Kasumi-1 (cell line): ENCODE measurements around the gene SLC26A5.

Experiments used
- DNase-seq, 2 experiments: peaks; one replicate each; lab custom pipeline; 2025; lab: John Stamatoyannopoulos, UW

The SLC26A5 gene

DNA sequence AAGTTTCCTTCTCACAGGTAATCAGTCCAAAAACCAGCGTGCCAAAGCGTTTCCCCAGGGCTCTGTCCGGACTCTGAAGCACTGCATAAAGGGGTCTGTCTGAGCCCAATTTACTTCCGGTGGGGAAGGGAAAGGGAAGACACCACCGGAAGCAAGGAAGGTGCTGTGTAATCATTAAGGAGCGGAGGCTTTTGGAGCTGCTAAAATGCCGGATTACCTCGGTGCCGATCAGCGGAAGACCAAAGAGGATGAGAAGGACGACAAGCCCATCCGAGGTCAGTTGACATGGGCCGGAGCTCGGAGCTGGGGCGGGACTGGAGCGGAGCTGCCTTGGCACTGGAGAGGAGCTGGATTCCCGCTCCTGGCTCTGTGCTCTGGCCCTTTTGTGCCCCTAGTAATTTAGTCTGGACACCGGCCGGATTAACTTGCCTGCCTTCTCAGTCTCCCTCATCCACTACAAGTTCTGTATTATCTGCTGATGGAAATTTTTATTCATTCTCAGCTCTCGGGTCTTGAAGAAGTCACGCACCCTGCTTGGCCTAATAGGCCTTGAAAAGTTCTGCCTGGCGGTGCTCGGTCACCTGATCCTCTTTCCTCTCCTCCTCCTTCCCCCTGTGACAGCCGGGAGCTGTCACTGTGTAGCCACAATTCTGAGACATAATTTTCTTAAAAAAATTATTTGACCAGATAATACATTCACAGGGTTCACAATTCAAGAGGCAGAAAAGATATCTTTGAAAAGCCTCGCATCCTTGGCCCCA, 98.3 kb downstream of the SLC26A5 start, which contains the start of gene PSMC2:
TSS of gene PSMC2 (plus strand) at position 137 of the 761 bp plus-strand sequence. CDS start at position 206, 69 bp downstream.
- DNase-seq, result peak; percentile 93 to 94

DNA sequence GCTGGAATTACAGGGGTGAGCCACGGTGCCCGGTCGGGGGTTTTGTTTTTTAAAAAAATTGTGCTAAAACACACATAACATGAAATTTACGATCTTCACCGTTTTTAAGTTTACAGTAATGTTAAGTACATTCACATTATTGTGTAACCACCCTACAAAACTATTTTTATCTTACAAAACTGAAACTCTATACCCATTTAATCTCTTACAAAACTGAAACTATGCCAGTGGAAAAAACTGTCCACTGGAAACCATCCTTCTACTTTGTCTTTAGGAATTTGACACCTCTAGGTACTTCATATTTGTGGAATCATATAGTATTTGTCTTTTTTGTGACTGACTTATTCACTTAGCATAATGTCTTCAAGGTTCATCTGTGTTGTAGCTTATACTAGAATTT, 99.6 kb downstream of the SLC26A5 start:
- no peak for DNase-seq

DNA sequence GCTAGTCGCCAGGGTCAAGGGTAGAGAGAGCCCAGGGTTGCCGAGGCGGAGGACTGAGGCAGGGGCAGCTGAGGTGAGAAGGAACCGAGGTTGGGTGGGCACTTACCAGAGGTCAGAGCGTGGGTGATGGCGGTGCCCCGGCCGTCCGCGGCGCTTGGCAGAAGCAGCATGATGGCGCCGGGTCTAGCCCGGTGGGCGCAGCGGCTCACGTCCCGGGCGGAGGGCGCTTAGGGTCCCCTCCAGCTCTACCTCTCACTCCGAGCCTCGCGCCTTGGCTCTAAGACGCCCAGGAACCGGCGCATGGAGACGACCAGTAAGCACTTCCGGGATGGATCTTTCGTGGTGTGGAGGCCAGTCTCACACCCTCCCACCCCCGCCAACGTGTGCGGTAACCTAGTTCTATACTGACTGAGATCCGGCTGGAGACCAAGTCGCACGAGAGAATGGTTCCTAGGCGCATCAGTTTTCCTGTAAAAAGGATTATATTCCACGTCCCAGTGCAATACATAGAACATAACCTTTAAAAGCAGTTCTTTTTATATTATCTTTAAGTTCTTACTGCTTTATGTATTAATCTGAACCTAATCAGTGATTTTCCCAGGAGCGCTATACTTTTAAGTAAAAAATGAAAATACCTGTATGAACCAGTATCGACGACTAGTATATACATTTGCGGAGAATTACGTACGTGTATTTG, 101.4 kb downstream of the SLC26A5 start, which contains the start of gene DNAJC2:
TSS of gene DNAJC2 (minus strand) at position 315 of the 697 bp plus-strand sequence. CDS start at position 170, 145 bp downstream.
- DNase-seq, result peak; percentile 92 to 95

DNA sequence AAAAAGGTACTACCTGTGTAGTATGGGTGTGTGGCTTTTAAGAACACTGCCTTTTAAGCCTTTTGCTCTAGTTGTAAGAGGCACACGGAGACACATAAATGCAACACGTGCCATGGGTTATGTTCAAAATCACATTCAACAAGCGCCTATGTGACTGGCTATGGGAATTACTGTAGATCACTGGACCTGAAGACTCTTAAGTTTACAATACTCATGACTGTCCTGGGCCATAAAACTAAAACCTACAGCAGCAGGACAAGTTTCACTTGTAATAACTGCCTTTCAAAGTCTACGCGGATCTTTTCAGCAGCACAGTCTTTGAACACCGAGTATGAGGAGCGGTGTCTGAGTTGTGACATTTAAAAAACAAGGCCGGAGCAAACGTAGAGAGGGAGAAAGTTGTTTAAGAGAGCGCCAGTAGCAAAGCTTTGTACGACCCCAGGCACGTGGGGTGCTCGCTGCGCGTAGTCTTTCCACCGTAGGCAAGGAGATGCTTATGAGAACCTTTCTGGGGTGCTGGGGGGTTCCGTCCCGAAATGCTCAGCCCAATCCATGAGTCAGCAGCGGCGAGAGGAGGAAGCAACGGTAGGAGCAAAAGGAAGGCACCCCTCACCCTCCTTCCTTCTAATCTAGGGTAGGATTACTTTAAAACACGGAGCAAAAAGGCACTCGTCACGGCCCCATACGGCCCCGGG, 102.1 kb downstream of the SLC26A5 start:
- DNase-seq, result peak; percentile 32 to 71

DNA sequence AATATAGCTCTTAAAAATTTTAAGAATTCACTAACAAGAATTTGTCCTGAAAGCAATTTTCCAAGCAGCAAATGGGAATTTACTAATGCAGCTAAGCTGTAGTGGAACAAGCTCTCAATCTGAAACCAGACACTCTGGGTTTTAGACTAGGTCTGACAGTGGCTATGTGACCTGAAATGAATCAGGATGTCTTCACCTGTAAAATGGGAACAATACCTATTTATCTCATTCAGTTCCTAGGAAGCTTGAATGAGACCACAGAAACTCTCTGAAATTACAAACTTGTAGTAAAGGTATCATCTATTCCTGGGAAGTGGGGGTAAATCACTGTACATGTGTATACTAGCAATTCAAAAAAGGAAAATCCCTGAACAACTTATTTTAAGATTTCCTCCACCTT, 102.7 kb downstream of the SLC26A5 start:
- no peak for DNase-seq

DNA sequence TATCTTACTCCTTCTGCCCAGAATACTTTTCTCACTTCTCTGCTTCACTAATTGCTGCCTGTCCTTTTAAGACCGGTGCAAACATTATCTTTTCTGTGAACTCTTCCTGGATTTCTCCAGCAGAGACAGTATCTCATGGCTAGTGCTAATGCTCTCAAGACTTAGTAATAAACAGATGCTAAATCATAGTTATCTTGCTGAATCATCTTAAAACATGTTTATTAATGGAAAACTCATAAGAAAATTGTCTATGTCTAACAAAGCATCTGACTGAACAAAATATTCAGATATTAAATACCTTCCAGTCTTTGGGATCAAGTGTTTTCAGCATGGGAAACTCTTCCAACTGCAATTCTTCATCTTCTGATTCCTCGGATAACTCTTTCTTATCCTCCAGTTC, 104.5 kb downstream of the SLC26A5 start:
- no peak for DNase-seq

DNA sequence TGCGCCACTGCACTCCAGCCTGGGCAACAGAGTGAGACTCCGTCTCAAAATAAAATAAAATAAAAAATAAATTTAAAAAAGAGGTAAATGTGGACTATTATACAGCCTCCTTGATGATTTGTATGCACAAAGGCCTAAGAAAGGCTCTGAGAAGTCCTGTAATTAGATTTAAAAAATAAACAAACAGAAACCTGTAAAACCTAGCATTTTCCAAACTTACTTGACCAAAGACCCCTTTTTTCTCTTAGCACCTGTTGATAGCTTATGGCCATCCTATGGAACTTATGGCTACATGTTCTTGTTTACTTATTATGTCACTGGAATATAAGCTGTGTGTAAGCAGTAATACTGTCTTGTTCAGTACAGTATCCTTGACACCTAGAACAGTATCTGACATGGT, 107.1 kb downstream of the SLC26A5 start:
- no peak for DNase-seq

DNA sequence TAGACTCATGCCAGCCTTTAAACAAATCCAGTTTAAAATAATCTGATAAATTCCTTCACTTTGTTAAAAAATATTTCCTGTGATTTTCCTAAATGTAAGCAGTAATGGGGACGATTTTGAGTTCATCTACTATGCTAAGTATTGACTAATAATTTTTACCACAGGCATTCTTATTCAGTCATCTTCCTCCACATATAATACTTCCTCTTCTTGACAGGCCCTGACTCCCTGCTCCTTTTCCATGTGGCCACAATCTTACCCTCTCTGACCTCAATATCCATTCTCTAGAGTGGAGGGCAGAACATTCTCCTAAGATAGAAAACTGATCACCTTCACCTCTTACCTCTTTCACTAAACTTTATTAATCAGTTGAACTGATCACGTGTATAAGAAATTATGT, 109.2 kb downstream of the SLC26A5 start:
- peak; percentile 64 to 77 for DNase-seq

DNA sequence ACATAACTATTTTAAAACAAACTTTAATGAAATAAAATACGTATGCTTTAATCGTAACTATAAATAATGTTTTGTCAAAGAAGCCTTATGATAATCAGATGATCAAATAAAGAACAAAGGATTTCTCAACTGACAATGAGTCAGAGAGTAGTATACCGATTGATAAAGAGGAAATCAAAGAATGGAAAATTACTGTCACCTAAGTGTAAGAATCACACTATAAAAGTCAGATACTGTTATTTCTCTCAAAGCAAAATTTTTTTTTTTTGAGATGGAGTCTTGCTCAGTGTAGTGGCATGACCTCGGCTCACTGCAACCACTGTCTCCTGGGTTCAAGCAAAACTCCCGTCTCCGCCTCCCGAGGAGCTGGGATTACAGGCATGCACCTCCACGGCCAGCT, 120.3 kb downstream of the SLC26A5 start:
- no peak for DNase-seq
